ENCODE results near the gene KRTAP5-5. TPM values are rescaled to one million over a fixed set of nuclear protein-coding genes. Genes with fewer than 3 reads are reported as not detected.
"Not testable (repeated sequence)": the region's sequence is repeated elsewhere in the genome, so short reads cannot be mapped to it uniquely, and the experiment has no call there.

Gene KRTAP5-5
- total RNA-seq, 3 donors from 2014 or later: not detected

DNA sequence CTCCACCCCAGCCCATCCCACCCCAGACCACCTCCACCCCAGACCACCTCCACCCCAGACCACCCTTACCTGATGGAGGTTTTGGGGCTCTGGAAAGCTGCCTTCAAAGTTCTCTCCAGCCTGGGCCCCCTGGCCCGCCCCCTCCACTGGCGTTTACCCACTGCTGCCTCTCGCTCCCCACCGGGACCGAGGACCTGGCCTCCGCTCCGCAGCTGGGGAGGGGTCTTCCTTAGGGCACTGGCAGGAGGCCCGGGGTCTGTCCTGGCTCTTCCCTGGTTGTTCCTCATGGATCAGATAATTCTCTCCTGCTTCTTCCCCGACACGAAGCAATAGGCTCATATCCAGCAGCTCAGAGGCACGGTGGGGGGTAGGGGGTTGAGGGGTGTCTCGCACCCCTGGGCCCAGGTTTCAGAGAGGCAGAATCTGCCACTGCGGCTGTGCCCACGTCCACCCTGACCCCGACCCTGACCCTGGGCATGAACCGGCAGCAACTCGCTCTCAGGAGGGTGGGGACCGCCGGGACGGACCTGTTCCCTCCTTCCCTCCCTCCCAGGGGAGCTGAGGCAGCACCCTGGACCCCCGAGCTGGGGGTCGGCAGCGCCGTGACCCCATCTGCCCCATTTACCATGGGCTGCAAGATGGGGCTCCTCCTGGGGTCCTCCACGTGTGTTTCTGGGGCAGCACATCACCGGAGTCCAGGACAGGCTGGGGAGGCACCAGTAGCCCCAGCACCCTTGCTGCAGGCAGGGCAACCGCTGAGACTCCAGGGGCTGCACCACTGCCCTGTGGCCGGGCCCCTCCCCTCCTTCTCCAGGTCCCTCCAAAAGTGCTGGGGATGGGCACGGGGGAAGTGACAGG is 12.9 kb downstream of the KRTAP5-5 start:
- peaks cover 5% of the 10 kb centered on the region for H3K4me1 Mint-ChIP-seq (ENCODE audit: low read depth)
- DNase-seq (no peak), ATAC-seq (no peak)
- peaks cover 27% of the 10 kb centered on the region for H3K27me3 Mint-ChIP-seq (ENCODE audit: low read depth)
- H3K9me3 Mint-ChIP-seq: no peaks in the 10 kb centered on the region
- H3K36me3 Mint-ChIP-seq (ENCODE audit: insufficient read depth): no peaks in the 10 kb centered on the region
- no peak overlapping the region for H3K4me3 Mint-ChIP-seq

DNA sequence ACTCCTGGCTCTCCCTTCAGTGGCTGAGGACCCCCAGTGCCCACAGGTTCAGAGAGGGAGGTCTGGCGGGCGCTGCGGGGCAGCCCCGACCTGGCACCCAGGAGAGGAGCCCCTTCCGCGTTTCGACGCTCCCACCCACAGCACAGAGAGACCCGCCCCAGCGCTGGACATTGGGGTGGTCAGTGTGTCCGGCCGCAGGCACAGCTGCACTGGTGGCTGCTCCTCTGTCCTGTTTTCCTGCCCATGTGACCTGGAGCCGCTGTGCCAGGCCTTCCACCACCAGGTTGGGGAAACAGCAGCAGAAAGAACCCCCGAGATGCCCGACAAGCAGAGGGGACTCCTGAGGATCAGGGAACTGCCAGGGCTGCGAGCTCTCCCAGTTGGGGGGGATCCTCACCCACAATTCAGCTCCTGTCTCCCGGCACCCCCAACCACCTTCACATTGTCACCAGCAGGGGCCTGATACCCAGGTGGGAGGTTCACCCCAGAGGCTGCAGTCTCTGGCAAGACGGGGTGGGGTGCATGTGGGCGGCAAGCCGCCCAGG is 13.6 kb downstream of the KRTAP5-5 start:
- no peaks in the 10 kb centered on the region for H3K9me3 Mint-ChIP-seq
- no peak for ATAC-seq

DNA sequence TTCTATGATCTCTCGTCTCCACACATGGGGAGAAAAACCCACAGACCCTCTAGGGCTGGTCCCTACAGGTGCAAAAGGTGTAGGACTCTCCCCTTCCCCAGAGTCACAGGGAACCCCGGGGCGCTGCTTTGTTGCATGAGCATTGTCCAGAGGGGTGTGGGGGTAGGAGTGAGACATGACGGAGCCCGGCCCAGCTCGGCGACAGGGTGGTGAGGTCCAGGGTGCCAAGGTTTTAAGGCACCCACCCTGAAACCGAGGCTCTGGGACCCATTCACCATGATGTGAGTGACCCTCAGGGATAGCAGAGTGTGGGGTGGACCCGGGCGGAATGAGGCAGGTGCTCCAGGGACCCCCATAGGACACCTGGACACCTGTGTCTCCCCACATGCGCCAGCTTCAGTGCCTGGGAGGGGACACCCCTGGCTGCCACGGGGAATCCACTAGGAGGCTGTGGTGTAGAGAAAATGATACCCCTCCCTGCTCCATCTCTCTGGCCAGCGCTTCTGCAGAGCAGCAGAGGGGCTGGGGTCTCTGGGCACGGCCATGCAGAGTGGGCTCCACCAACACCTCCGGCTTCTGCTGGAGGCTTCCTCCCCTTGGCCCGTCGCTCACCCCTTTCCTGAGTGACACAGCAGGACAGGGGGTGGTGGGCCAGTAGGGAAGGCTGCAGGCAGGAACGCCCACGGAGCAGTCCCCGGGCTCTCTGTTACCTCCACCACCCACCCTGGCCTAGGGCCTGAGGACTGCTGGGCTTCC is 15.2 kb downstream of the KRTAP5-5 start:
- ATAC-seq (no peak), DNase-seq (no peak)
- H3K9me3 Mint-ChIP-seq: no peaks in the 10 kb centered on the region
- H3K27me3 Mint-ChIP-seq (ENCODE audit: low read depth): peaks cover 23% of the 10 kb centered on the region
- peaks cover 4% of the 10 kb centered on the region for H3K4me1 Mint-ChIP-seq (ENCODE audit: low read depth)
- no peaks in the 10 kb centered on the region for H3K36me3 Mint-ChIP-seq (ENCODE audit: insufficient read depth)
- no peak overlapping the region for H3K4me3 Mint-ChIP-seq

More for the DNA sequence above, 13.6 kb downstream of the KRTAP5-5 start:
- peaks cover 27% of the 10 kb centered on the region for H3K27me3 Mint-ChIP-seq (ENCODE audit: low read depth)
- no peak for DNase-seq
- peaks cover 5% of the 10 kb centered on the region for H3K4me1 Mint-ChIP-seq (ENCODE audit: low read depth)
- H3K36me3 Mint-ChIP-seq (ENCODE audit: insufficient read depth): no peaks in the 10 kb centered on the region
- no peak overlapping the region for H3K4me3 Mint-ChIP-seq

DNA sequence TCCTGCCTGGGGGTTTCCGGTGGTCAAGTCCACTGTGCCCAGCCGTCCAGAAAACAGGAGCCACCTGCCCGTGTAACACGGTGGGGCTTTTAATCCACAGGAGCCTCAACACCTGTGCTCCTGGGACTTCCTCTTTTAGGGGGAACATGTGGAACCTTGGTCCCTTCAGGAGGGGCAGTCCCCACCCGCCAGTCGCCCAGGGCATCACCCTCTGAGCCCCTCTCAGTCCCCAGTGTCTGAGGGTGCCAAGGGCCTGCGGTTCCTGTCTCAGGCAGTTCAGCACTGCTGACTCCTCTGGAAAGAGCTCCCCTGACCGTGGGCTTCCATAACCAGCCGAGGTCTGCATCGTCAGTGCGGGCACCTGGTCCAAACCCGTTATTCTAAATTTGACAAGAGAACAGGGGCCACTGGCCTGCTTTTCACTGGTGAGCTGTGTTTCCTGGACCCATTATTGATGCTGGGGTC is 15.8 kb downstream of the KRTAP5-5 start:
- ATAC-seq: no peak
- Mint-ChIP-seq H3K9me3 (no peaks in the 10 kb centered on the region), H3K4me3 (no peak overlapping the region), H3K27me3 (ENCODE audit: low read depth) (peaks cover 16% of the 10 kb centered on the region), H3K4me1 (ENCODE audit: low read depth) (no peaks in the 10 kb centered on the region), H3K36me3 (ENCODE audit: insufficient read depth) (no peaks in the 10 kb centered on the region)
- no peak for DNase-seq

DNA sequence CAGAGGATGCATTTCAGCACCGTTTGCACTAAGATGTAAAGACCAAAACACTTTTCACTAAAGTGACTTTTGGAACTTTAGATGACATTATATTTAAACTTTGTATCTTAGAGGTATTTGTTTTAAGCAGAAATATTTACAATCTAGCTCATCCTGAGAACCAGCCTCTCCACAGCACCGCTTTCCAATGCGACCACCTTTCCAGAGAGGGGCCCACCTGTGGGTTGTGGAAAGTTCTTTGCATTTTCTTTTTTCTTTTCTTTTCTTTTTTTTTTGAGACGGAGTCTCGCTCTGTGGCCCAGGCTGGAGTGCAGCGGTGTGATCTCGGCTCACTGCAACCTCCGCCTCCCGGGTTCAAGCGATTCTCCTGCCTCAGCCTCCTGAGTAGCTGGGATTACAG is 17.0 kb downstream of the KRTAP5-5 start:
- peaks cover 13% of the 10 kb centered on the region for H3K27me3 Mint-ChIP-seq (ENCODE audit: low read depth)
- not testable (repeated sequence) for H3K9me3 Mint-ChIP-seq; H3K4me3 Mint-ChIP-seq; H3K36me3 Mint-ChIP-seq (ENCODE audit: insufficient read depth); ATAC-seq; DNase-seq; H3K4me1 Mint-ChIP-seq (ENCODE audit: low read depth)

DNA sequence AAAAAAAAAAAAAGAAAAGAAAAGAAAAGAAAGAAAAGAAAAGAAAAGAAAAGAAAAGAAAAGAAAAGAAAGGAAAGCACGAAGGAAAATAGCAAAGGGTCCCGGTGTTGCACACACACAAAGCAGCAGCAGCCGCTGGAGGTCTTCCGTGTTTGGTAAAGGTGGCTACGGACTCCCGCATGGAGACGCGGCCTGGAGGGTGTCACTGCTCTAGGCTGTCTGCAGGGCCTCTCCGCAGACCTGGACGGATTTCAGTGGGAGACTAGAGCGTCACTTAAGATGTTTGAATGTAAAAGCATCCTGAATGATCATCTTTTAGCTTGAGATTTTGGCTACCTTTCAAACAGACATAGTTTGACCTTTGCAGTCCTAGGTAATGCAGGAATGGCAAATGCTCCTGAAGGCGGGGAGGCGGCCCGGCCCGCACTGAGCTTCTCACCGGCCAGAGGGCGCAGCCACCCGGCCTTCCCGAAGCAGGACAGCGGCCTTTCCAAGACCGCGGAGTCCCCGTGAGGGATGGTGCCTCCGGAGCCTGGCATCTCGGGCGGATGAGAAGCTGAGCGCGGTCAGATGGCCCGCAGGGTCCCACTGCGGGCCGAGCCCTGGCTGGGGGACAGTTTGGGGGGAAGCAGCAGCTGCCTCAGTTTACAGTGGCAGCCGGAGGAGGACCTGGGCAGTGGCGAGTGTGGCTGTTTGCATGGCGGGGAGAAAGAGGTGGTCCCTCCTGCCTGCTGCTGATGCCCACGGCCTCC is 18.5 kb downstream of the KRTAP5-5 start:
- Mint-ChIP-seq H3K4me1 (ENCODE audit: low read depth) (no peaks in the 10 kb centered on the region), H3K27me3 (ENCODE audit: low read depth) (peaks cover 10% of the 10 kb centered on the region), H3K4me3 (no peak overlapping the region), H3K36me3 (ENCODE audit: insufficient read depth) (no peaks in the 10 kb centered on the region), H3K9me3 (no peaks in the 10 kb centered on the region)
- DNase-seq: no peak
- no peak for ATAC-seq

DNA sequence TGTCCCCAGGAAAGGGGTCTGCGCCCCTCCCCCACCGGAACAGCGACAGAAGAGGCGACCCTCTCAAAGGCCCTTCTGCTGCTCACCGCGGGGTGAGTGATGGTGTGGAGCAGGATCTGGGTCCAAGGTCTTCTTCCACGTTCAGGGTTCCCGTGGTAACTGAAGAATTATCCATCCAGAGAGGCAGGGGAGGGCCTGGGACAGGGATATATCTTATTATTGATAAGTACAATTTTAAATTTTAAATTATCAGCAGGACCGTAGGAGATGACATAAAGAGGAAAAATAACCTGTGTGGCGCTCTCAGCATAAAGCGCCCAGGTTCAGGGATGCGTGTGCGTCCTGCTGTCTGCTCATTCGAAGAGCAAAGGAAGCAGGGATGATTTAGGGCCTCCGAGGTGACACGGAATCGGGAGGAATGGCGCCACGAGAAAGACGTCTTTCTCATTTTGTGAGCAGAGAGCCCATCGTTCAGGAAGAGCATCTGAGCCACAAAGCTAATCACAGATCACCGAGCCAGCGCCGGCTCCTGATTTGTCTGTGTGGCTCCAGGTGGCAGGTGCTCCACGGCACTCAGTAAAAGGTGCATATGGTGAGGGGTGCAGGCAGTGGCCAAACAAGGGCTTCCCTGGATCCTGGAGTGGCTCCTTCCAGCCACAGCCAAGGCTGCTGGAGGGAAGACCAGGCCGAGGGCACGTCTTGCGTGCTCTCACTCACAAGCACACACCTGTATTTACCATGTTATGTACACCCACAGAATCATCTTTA is 19.3 kb downstream of the KRTAP5-5 start:
- Mint-ChIP-seq H3K27me3 (ENCODE audit: low read depth) (peaks cover 12% of the 10 kb centered on the region), H3K4me1 (ENCODE audit: low read depth) (no peaks in the 10 kb centered on the region), H3K4me3 (no peak overlapping the region), H3K36me3 (ENCODE audit: insufficient read depth) (no peaks in the 10 kb centered on the region), H3K9me3 (no peaks in the 10 kb centered on the region)
- no peak for DNase-seq
- no peak for ATAC-seq

DNA sequence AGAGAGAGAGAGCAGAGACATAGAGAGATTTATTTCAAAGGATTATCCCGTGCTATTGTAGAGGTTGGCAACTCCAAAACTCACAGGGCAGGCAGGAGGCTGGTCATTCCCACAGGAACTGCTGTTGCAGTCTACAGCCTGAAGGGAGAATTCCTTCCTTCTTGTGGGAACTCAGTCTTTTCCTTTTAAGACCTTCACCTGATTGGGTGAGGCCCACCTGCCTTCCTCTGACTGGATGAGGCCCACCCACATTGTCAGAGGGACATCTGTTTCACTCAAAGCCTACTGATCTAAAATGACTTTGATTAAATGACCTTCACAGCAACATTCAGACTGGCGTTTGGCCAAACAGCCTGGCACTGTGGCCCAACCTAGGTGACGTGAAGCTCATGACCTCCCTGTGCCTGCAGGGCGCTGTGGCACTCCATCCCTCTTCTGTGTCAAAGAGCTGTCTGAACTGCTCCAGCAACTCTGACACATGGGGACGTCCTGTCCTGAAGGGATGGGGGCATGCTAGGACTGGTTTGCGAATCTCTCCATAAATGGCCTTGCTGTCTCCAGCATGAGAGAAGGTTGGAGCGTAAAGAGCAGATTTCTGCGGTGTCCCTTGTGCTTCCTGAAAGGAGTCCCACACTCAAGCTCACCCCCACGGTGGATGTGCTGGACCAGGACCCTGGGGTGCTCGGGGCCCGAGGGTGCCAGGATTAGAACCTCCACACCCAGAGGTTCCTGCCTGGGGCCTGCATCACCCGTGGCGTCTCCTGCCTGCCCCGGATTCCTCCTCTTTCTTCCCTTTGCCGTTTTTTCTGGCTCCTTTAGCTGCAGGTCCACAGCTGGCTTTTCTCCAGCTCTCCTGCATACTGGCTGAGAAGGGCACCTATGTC is 20.7 kb downstream of the KRTAP5-5 start:
- Mint-ChIP-seq H3K9me3 (no peaks in the 10 kb centered on the region), H3K4me3 (no peak overlapping the region), H3K4me1 (ENCODE audit: low read depth) (no peaks in the 10 kb centered on the region), H3K27me3 (ENCODE audit: low read depth) (peaks cover 10% of the 10 kb centered on the region), H3K36me3 (ENCODE audit: insufficient read depth) (no peaks in the 10 kb centered on the region)
- DNase-seq: no peak
- ATAC-seq: no peak

DNA sequence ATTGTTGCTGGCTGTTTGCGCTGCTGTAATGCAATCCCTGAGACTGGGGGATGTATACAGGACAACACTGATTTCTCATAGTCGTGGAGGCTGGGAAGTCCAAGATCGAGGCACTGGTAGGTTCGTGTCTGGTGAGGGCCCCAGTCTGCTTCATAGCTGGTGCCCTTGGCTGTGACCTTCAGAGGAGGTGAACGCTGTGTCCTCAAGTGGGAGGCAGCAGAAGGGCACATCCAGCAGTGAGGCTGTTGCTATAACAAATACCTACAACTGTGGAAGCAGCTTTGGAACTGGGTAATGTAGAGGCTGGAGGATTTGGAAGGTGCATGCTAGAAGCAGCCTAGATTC is 21.3 kb downstream of the KRTAP5-5 start:
- DNase-seq: no peak
- no peak for ATAC-seq
- H3K27me3 Mint-ChIP-seq (ENCODE audit: low read depth): peaks cover 13% of the 10 kb centered on the region
- H3K4me1 Mint-ChIP-seq (ENCODE audit: low read depth): no peaks in the 10 kb centered on the region
- H3K9me3 Mint-ChIP-seq: no peaks in the 10 kb centered on the region
- no peaks in the 10 kb centered on the region for H3K36me3 Mint-ChIP-seq (ENCODE audit: insufficient read depth)
- H3K4me3 Mint-ChIP-seq: no peak overlapping the region

DNA sequence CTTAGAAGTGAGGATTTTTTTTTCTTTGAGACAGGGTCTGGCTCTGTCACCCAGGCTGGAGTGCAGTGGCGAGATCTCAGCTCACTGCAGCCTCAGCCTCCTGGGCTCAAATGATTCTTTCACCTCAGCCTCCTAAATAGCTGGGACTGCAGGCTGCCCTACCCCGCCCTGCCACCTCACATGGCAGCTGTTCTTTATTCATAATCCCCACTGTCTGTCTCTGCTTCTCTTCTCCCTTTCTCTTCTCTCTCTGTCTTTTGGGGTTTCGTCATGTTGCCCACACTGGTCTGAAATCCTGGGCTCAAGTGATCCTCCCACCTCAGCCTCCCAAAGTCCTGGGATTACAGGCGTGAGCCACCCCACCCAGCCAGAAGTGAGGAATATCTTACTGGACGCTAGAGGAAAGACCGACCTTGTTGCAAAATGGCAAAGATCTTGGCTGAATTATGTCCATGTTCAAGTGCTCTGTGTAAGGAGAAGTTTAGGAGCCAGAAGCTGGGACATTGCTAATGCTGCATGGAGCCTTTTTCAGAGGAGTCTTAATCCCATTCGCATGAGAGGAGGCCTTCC is 21.9 kb downstream of the KRTAP5-5 start:
- Mint-ChIP-seq H3K9me3 (no peaks in the 10 kb centered on the region), H3K27me3 (ENCODE audit: low read depth) (peaks cover 16% of the 10 kb centered on the region), H3K4me3 (no peak overlapping the region), H3K36me3 (ENCODE audit: insufficient read depth) (no peaks in the 10 kb centered on the region), H3K4me1 (ENCODE audit: low read depth) (no peaks in the 10 kb centered on the region)
- DNase-seq (no peak), ATAC-seq (no peak)

DNA sequence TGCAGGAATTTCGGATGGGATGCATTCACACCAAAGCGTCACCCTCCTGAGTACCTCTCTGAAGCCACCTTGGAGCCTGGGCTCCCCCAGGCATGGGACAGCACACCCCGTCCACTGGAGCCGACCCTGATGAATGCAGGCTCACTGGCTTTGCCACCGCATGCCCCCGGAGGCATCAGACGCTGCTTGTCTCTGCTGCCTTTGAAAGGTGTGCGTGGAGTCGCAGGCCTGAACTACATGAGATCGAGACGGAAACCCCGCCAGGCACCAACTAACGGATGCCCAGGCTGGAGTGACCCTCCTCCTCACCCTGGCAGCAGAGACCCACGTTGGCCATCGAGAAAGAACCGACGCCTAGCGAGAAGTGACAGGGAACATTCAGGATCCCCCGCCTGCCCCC is 22.5 kb downstream of the KRTAP5-5 start:
- peaks cover 16% of the 10 kb centered on the region for H3K27me3 Mint-ChIP-seq (ENCODE audit: low read depth)
- H3K4me1 Mint-ChIP-seq (ENCODE audit: low read depth): no peaks in the 10 kb centered on the region
- H3K4me3 Mint-ChIP-seq: no peak overlapping the region
- H3K36me3 Mint-ChIP-seq (ENCODE audit: insufficient read depth): no peaks in the 10 kb centered on the region
- DNase-seq (no peak), ATAC-seq (no peak)
- no peaks in the 10 kb centered on the region for H3K9me3 Mint-ChIP-seq

DNA sequence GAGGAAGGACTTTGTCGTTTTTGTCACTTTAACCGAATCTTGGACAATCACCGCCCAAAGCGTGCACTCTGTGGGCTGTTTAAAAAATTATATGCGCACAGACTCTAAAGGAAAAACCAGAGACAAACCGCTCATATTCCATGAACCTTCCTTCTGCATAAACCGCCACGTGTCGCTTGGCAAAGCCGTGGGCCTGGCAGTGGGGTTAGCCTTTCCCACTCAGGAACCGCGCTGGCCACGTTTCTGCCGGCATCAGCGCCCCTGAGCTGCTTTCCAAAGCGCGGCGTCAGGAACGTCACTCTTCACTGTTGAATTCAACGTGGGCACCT is 22.8 kb downstream of the KRTAP5-5 start:
- ATAC-seq (peak in 1 of 2 donors; percentile 20), DNase-seq (no peak)
- H3K4me1 Mint-ChIP-seq (ENCODE audit: low read depth): no peaks in the 10 kb centered on the region
- peaks cover 13% of the 10 kb centered on the region for H3K27me3 Mint-ChIP-seq (ENCODE audit: low read depth)
- no peak overlapping the region for H3K4me3 Mint-ChIP-seq
- H3K9me3 Mint-ChIP-seq: no peaks in the 10 kb centered on the region
- H3K36me3 Mint-ChIP-seq (ENCODE audit: insufficient read depth): no peaks in the 10 kb centered on the region
